Ovary (tissue), 9 donors: ENCODE data around the gene ATP9A. TPM values are rescaled to one million over a fixed set of nuclear protein-coding genes. Genes with fewer than 3 reads are reported as not detected.

Experiments used
- DNase-seq, 5 donors: peaks; one replicate each; pipeline ENCODE4 v3.0.0-alpha.2; 2019 to 2020
- H3K27ac ChIP-seq, 2 donors: fragments of 200-600 bp; one replicate each; pipeline versions ENCODE4 v1.5.1 to v1.8.0; 2019 to 2022
- H3K27me3 ChIP-seq: fragments of 200-600 bp; one replicate; pipeline ENCODE4 v1.8.0; 2022
- H3K36me3 ChIP-seq: fragments of 200-600 bp; sonication (generic); one replicate; pipeline ENCODE4 v1.5.1; 2019
- H3K4me1 ChIP-seq: one replicate; pipeline ENCODE4 v1.8.1; 2013; ENCODE audit warnings: mild to moderate bottlenecking, moderate library complexity; ENCODE audit not compliant: insufficient read depth
- H3K4me3 ChIP-seq: fragments of 200-600 bp; sonication (generic); one replicate; pipeline ENCODE4 v1.5.1; 2017
- H3K9me3 ChIP-seq, 2 donors: fragments of 200-600 bp in 1 of 2; sonication (generic) in 1 of 2; one replicate each; pipeline versions ENCODE4 v1.5.1 to v1.8.1; 2013 to 2019; ENCODE audit warnings: mild to moderate bottlenecking in 1 of 2, moderate library complexity in 1 of 2
- EP300 ChIP-seq: sonication (generic); formaldehyde crosslinking; IDR thresholded peaks from one replicate; pipeline ENCODE4 v1.6.1; 2017; ENCODE audit warnings: antibody characterized with exemption
- POLR2A ChIP-seq: fragments of 450-650 bp; IDR thresholded peaks from one replicate; pipeline ENCODE4 v1.6.1; 2017; ENCODE audit warnings: antibody characterized with exemption, mild to moderate bottlenecking, moderate library complexity
- WGBS, 3 donors: extraction: QIAGEN DNeasy Blood & Tissue Kit in 1 of 3; methylation state at CpG; one replicate each; pipeline versions ENCODE4 v1.1.5 to v1.1.7; 2013 to 2017; 5-methylcytosine and 5-hydroxymethylcytosine counted together
- intact Hi-C, 4 donors: fragments of 100-400 bp; cut with DNase I; formaldehyde crosslinking; loops; one replicate each; pipeline versions ENCODE4 v1.11.0 to v1.15.1; 2022 to 2023
- polyA plus RNA-seq, 2 donors: library from polyadenylated mRNA; stranded (reverse); fragments of 200-250 nt in 1 of 2; fragments of 350-450 nt in 1 of 2; fragmentation: Illumina TruSeq in 1 of 2; extraction: RNeasy Lipid Tissue Mini Kit (QIAGEN cat#74804) in 1 of 2; gene quantifications; one replicate each; pipeline ENCODE4 v1.2.3, GENCODE V29; 2013 to 2014
- total RNA-seq, 7 donors: library from RNA; depleted of rRNA in 2 of 7; stranded (reverse); fragments of >200 nt in 2 of 7; fragmentation: NEBNext Ultra II Directional in 3 of 7; extraction: Animal tissue kit (Norgen Biotek cat#: 25700) in 3 of 7; gene quantifications; one replicate each; pipeline versions ENCODE4 v1.1.0 to v1.2.4, GENCODE V29; 2016 to 2023
- TF ChIP-seq, protein P1 (sequence below), 3 donors: fragments of 450-650 bp in 2 of 3; fragments of 200-600 bp in 1 of 3; IDR thresholded peaks; one replicate each; pipeline versions ENCODE4 v1.5.1 to v1.8.0; 2016 to 2022; ENCODE audit warnings: antibody characterized with exemption in 3 of 3, mild to moderate bottlenecking in 1 of 3
- donor health status: DM: no; HTN: no; CAD: no; lungs with moderate emphysema.
- donor health status: DM: no; HTN: no; CAD: no.
- donor health status: Bipolar disorder and iron deficiency.
- donor health status: DM: yes; HTN: yes; CAD: no.
- donor health status: DM: no; HTN: no; CAD: no.
- donor health status: DM: yes; HTN: yes; CAD: no.

The ATP9A gene
- total and polyA plus RNA-seq, 9 donors, result 12.9 to 44.6 (median 29.2) TPM

DNA sequence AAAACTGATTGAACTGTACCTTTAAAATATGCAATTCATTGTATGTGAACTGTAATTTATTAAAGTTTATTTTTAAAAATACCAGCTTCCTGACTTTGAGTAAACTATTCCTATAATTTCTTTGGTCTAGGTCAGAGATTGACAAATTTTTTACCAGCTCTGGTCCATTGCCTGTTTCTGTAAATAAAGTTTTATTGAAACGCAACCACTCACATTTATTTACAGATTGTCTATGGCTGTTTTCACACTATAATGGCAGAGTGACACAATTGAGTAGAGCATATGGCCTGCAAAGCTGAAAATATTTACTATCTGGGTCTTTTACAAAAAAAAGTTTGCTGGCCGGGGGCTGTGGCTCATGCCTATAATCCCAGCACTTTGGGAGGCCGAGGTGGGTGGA lies 192.7 kb downstream of the ATP9A start:
- TF ChIP-seq, protein P1, sequence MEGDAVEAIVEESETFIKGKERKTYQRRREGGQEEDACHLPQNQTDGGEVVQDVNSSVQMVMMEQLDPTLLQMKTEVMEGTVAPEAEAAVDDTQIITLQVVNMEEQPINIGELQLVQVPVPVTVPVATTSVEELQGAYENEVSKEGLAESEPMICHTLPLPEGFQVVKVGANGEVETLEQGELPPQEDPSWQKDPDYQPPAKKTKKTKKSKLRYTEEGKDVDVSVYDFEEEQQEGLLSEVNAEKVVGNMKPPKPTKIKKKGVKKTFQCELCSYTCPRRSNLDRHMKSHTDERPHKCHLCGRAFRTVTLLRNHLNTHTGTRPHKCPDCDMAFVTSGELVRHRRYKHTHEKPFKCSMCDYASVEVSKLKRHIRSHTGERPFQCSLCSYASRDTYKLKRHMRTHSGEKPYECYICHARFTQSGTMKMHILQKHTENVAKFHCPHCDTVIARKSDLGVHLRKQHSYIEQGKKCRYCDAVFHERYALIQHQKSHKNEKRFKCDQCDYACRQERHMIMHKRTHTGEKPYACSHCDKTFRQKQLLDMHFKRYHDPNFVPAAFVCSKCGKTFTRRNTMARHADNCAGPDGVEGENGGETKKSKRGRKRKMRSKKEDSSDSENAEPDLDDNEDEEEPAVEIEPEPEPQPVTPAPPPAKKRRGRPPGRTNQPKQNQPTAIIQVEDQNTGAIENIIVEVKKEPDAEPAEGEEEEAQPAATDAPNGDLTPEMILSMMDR (IDR thresholded peaks at IDR 0.05), result no peak
- no peak for TF ChIP-seq EP300
- no peak for TF ChIP-seq POLR2A
- Histone ChIP-seq H3K4me3 (no peak overlapping the region), H3K9me3 (peaks cover 0 to 6% of the 10 kb centered on the region in 2 donors), H3K36me3 (no peaks in the 10 kb centered on the region), H3K4me1 (no peaks in the 10 kb centered on the region), H3K27ac (no peak overlapping the region), H3K27me3 (no peaks in the 10 kb centered on the region)
- intact Hi-C loops, result no loop called here
- no peak for DNase-seq
- 82 to 89% (median 86%) methylated on average over 3 of the region's 3 CpGs for WGBS, 3 donors

DNA sequence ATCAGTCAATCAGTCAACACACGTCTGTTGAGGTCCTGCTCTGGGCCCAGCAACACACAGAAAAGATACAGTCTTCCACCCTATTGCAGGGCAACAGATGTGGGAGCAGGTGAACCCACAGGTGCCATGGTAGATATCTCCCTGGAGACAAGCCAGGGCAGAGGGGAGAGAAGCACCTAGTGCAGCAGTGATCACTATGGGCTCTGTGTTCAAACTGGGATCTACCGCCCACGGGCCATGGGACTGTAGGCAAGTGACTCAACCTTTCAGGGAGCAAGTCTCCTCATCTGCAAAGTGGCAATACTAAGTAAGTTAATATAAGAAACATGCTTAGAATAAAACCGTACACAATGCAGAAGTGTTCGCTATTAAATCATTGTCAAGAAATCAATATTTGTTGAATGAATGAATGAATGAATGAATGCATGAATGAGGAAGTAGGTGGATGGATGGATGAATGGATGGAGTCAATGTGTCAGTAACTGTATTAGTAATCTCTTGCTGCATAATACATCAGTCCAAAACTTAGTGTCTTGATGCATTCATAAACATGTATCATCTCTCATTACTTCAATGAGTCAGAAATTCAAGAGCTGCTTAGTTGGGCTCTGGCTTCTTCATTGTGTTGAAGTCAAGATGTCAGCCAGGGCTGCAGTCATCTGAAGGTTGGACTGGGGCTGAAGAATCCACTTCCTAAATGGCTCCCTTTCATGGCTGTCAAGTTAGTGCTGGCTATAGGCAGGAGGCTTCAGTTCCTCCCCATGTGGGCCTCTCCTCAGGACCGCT lies 193.7 kb downstream of the ATP9A start:
- H3K4me3 ChIP-seq, result no peak overlapping the region
- no peaks in the 10 kb centered on the region for H3K4me1 ChIP-seq
- 90 to 95% (median 91%) methylated on average over 6 of the region's 6 CpGs for WGBS, 3 donors
- TF ChIP-seq POLR2A, result no peak
- TF ChIP-seq, protein P1 (IDR thresholded peaks at IDR 0.05), result no peak
- no peak for TF ChIP-seq EP300
- intact Hi-C loops, result no loop called here
- DNase-seq, result no peak
- H3K27ac ChIP-seq, result no peak overlapping the region
- no peaks in the 10 kb centered on the region for H3K27me3 ChIP-seq
- no peaks in the 10 kb centered on the region for H3K36me3 ChIP-seq
- peaks cover 0 to 6% of the 10 kb centered on the region in 2 donors for H3K9me3 ChIP-seq

DNA sequence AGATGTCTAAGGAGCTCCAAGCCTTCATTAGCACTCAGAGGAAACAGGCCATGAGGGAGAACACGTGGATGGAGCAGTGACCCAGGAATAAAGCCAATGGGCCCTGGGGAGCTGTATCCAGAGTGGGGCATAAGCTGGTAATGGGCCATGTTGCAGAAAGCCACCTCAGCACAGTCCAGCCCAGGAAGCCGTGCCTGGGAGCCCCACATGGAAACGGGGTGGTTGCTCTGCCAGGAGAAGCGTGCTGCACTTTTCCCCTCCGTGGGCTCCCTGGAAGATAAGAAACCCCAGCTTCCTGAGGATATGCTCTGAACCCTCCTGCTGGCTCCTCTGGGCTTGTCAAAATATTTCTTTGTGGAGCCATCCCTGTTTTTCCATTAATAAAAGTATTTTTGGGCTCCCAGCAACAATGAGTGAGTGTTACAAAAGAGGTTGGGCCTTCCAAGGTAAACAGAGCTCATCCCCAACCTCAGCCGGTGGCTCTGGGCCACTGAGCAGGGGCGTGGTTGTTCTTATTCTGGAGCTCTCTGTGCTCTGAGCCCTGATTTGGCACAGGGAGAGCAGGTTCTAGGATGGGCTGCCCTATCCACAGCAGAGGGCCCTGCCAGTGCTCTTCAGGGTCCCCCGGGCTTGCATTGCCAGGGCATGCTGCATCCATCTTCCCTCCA lies 194.5 kb downstream of the ATP9A start:
- intact Hi-C loops, result no loop called here
- Histone ChIP-seq H3K9me3 (peaks cover 0 to 6% of the 10 kb centered on the region in 2 donors), H3K36me3 (no peaks in the 10 kb centered on the region), H3K4me1 (no peaks in the 10 kb centered on the region), H3K4me3 (no peak overlapping the region), H3K27me3 (no peaks in the 10 kb centered on the region), H3K27ac (no peak overlapping the region)
- WGBS, 3 donors, result 32 to 46% (median 40%) methylated on average over 8 of the region's 8 CpGs
- TF ChIP-seq EP300, result no peak
- TF ChIP-seq, protein P1 (IDR thresholded peaks at IDR 0.05), result no peak
- TF ChIP-seq POLR2A, result no peak
- no peak for DNase-seq

DNA sequence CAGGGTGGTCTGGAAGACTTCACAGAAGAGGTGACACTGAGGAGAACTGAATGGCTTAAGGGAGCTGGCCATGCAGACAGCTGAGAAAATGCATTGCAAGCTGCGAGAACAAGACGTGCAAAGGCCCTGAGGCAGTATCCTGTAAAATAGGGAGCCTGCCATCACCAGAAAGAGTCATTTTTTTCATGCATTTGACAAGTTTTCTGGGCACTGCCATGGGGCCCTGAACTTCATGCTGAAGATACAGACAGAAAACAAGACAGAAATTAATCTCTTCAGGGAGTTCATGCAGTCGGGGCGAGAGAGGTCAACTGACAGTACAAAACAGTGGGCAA lies 196.8 kb downstream of the ATP9A start:
- Histone ChIP-seq H3K9me3 (peaks cover 0 to 6% of the 10 kb centered on the region in 2 donors), H3K27me3 (no peaks in the 10 kb centered on the region), H3K4me1 (no peaks in the 10 kb centered on the region), H3K36me3 (no peaks in the 10 kb centered on the region), H3K4me3 (no peak overlapping the region), H3K27ac (no peak overlapping the region)
- no peak for DNase-seq
- 82 to 86% (median 82%) methylated on average over 4 of the region's 4 CpGs for WGBS, 3 donors
- TF ChIP-seq POLR2A, result no peak
- TF ChIP-seq EP300, result no peak
- TF ChIP-seq, protein P1 (IDR thresholded peaks at IDR 0.05), result no peak
- intact Hi-C loops, result no loop called here
